Inflammatory macrophage treated with lipopolysaccharide for 4 hours (primary cell): Measurements from ENCODE around the gene AGK.
A peak's percentile ranks its signal among the peaks of the same experiment; 100 is the strongest.

Experiments
- DNase-seq: peaks from one replicate; pipeline ENCODE4 v3.0.0-alpha.2; 2020

AGK gene

DNA sequence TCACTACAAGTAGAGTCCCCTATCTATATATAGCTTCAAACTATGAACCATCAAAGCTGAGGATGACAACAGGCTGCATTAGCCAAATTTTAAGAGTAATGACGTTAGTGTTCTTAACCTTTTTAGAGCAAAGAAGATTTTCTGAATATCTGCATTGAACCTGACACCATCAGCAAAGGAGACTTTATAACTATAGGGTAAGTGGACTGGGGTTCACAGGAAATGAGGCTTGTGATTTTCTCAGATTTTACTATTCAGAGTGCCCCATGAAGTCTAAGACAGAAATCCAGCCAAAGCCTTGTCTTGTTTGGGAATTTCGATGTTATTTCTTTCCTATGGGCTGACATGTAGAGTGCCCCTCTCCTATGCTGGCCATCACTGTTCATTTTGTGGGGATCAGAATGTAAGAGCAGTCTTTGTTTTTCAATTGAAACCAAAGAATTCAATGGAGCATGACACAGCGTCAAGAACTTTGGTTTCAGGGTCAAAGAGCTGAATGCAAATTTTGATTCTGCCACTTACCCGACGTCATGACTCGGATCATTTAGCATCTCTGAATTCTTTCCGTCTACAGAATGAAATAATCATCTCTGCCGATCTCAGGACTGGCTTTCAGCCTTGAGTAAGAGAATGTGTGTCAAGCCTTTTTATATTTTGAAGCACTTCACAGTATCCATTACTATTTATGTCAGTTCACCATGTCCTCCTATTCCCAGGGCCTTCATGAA, 98.1 kb downstream of the AGK start:
- DNase-seq = no peak

- DNase-seq = peak; percentile 54
Measured at GRCh38 chr7:141649865-141650634, 98.8 kb downstream of the AGK start.

- DNase-seq = no peak
Measured at GRCh38 chr7:141651417-141651816, 100.2 kb downstream of the AGK start.

GRCh38 chr7:141652691-141653090, 101.5 kb downstream of the AGK start:
- no peak for DNase-seq

DNA sequence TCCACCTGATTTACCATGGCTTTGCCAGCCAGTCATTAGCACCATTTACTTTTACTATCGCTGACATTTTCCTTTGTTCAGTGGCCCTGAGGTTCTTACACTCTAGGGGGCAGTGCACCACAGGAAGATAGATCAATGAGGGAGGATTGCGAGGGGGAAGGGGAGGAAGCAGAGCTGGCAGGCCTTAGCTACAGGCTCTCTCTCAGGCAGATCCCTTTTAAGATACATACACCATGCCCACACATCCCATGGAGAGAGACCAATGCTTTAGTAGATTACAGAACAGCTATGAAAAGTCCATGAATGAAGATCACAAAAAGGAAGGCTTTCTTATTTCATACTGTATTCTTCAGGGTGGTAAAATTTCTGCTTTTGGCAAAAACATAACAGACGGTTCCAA, 103.3 kb downstream of the AGK start:
- DNase-seq = peak; percentile 82

DNA sequence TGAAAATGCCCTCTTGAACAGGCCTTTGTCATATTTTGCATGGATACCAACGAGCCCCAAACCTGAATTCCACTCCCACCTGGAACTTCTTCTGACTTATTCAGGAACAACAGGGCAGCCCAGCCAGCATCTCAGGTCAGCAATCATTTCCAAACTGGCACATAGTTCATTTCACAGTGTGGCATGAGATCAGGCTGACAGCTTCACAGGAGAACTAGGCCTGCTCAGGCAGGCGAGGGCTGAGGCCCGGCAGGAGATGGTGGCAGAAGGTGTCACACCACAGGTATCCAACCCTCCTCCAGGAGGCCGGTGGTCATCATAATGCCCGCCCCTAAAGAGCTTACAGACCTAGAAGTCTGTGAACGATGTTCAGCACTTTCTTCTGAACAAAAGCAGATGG, 108.3 kb downstream of the AGK start:
- no peak for DNase-seq

DNA sequence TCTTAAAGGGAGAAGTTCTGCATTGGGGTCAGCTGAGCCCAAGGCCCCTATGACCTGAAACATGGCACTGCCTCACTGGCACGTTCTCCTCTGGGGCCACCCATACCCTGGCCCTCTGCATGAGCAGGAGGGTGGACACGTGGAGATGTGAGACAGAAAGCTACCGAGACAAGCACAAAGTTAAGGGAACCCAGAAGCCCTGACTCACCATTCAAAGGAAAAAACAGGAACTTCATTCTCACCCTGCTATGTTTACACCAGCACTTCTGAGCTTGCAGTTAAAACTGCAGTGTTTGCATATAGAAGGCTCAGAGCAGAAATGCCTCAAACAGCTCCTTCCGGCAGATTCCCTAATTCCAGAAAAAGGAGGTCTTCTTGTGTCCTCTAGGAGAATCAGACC, 109.0 kb downstream of the AGK start:
- peak; percentile 89 for DNase-seq

DNA sequence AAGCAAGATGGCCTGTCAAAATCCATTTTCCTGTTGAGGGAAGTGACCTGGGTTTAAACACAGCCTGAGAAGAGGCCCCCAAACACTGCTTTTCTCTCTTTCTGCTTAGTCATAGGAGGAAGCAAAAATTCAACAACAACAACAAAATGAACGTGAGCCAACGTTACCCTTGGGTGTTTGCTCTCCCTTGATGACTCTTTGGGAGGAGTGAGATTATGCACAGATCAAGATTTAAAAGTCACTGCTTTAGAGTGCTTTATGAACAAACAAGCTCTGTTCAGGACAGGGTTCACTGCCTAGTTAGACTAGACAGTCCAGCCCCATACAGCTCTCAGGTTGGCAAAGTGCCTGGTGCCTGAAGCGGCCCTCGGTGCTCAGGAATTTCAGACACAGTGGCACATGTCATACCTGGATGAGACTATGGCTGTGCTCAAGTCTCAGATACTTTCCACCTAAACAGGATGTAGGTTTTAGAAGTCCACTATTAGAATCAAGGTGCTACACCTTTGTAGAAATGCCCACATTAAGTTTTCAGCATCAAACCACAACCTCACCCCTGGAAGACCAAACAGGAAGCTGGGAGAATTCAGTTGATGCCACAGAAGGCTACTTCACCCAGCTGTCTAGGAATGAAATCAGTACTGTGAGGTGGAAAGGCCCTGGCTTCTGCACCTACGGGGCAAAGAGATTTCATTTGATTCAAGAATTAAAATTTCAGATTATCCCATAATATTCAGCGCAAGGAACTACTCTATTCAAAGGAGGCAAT, 112.1 kb downstream of the AGK start:
- peak; percentile 20 for DNase-seq

DNA sequence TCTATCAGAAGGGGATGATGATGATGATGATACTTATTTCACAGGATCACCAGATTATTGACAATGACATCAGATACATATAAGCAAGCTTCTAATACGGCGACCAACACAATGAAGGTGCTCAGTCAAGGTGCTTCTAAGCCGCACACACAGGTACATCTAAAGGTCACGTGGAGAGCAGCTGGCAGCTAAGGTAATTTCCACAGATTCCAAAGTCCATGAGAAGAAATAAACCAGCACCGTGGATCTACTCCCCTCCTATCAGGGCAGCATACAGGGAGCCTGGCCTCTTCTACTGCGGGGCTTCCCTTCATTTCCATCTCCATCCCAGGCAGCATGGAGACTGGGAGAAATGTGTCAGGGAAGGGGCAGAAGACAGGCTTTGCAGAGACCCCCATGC, 113.2 kb downstream of the AGK start:
- DNase-seq = no peak

DNA sequence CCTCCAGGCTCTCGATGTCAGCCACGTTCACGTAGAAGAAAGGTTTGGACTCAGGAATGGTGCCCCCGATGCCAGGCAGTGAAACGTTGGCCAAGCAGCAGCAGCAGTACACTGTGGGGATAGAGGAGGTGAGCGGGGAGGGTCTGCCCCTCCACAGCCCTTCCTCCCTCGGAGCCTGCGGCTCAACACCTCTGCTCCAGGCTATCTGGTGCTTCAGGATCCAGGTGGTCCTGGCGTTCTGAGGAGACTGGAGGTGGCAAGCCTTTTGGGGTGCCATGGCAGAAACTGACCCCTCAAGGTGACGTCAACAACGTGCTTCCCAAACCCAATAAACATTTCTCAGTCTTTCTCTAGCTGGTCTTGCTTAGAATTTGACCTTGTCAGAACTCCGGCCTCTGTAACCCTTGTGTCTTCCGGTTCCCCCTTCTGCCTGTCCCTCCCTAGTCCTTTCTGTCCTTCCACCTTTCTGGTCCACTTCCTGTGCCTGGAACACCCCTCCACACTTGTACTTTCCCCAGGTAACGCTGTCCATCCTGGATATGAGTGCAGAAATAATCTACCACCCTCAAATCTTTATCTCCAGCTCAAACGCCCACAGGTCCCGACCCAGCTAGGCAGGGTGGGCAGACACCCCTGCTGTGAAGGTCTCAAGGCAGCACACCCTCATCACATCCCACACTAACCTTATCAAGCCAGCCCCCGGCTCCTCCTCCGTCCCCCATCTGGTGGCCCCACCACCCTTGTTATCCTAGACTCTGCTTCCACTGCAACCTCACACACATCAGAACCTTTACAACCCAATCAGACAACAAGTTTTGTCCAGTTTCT, 114.2 kb downstream of the AGK start:
- no peak for DNase-seq

DNA sequence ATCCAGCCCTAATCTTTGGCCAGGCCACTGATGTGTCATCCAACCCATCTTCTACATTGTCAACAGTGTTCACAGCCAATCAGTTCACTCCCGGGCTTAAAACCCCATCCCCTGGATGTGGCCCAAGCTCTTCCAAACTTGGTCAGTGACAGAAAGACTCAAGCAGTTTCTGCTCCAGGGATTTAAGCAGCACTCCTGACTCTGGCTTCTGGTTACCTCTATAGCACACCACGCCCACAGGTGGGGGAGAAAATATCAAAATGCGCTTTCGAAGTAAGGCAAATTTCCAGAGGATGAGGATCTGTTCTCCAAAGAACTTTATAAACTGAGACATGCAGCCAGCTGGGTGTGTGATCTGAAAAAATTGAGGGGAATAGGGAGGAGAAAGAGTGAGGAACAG, 114.9 kb downstream of the AGK start:
- DNase-seq = no peak

DNA sequence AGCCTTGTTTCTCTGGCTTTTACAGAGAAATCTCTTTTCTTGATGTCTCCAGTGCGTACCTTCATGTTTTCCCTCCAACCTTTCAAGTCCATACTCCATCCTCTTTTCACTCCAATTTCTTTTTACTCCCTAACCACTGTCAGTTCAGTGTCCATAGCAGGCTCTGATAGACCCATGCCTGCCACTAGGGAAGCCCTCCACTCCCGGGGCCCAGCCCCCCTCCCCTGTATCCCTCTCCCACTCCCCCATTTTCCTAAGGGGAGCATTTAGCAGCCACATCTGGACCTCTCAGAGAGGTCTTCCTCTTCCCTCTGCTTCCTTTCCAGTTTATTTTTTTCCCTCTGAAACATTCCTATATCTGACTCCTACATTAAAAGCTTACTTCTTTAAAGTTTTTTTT, 117.6 kb downstream of the AGK start:
- DNase-seq = no peak

DNA sequence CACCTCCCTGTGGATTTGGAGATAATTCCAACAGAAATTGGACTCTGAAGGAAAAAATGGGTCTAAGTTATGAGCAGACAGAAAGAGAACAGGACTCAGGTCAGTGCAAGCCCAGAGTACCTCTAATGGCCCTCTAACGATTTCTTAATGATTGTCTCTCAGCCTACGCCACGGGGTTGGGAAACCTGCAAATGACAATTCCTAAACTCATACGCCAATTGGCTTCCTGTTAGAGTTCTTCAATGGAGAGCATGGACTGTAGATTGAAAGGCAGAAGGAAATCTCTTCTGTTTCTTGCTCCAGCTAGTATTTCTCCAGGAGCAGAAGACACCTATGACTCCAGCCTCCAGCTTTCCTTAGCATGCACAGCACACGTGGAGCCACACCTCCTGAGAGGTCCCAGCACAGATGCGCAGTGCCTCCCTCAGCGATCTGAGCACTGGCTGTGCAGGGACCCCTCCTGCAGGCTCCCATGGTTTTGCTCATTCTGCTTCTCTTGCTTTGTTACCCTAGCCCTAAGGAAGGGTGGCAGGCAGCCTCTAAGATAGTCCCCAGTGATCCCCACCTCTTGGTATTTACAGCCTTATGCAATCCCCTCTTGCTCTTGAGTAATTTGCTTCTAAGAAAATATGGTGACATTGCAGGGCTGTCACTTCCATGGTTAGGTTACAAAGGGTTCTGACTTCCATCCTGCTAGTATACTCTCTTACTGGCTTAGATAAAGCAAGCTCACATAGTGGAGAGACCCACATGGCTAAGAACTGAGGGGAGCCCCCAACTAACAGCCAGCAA, 120.7 kb downstream of the AGK start:
- peak; percentile 93 for DNase-seq

DNA sequence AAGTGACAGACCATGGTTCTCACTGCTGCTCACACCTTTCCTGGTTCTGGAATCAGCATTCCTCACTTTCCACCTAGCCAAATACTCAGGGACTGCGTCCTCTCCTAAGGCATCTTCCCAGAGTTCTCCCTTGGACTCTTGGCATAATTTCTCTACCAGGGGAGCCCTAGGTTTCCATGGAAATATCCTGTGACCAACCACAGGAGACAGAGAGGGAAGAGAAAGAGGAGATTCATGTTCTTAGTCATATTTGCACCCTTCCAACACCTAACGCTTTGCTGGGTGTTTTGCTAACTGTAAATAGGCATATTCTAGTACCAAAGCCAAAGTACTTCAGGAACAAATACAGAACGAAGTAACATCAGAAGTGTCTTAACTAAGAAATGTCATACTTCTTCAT, 122.1 kb downstream of the AGK start:
- DNase-seq = peak; percentile 36

GRCh38 chr7:141674171-141674671, 123.0 kb downstream of the AGK start:
- DNase-seq = peak; percentile 85

DNA sequence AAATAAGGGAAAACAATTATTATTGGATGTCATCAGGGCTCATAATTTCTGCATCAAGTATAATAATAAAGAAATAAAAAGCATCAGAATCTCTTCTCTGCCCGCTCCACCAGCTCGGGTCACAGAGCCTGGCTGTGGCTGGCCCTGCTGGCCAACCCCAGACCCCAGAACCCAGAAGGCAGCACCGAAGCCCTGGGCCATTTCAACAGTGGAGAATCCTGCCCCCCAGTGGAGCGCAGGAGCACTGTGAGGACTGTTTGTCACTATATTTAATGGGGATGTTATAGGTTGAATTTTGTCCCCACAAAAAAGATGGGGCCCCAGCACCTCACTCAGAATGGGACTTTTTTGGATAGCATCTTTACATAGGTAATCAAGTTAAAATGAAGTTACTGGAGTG, 123.5 kb downstream of the AGK start:
- peak; percentile 50 for DNase-seq

- peak; percentile 89 for DNase-seq
Measured at GRCh38 chr7:141675436-141676215, 124.4 kb downstream of the AGK start.

GRCh38 chr7:141676618-141677017, 125.4 kb downstream of the AGK start:
- peak; percentile 46 for DNase-seq

DNA sequence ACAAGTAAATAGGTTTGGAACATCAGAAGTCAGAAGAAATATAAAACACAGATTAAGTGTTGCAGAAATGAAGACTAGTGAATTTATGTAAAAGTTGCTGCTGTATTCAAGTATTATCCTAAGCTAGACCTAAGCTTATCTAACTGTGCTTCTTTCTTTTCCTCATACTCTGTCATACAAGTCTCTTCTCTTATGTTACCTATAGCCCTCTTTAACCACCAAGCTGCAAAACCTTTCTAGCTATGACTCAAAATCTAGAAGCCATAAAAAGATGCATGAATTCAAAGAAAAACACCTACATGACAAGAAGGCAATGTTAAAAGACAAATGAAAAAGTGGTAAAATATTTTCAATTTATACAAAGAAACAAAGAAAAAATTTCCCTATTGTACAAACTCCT, 127.8 kb downstream of the AGK start:
- no peak for DNase-seq

DNA sequence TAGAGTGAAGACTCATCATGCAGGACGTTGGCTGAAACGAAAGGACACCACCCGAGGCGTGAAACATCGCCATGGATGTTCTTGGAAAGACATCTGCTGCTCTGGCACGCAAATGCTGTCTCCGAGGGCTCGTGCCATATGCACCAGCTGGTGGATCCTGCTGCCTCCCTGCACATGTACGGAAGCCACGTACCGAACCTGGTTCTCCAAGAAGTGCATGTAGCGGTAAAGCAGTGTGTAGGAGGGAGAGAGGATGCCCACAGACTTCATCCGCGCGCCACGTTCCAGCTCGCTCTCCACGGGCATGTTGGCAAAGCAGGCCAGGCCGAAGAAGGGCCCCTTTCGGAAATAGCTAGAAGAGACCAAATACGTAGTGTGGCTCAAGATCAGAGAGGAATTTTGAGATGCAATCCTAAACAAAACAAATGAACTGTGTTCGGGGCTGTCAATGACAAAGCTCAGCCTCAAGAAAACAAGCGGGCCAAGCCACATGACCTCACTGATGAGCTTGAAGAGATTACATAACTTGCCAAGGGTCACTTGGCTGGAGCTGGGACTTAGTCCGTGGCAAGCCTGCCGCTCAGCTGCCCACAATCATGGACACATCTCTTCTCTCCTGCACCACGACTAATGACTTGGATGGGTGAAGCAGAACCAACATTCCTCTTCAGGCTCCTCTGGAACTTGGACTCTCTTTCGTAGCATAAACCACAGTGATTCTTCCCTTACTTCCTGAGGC, 134.2 kb downstream of the AGK start:
- DNase-seq = no peak
